GM12875 (cell line): Measurements from ENCODE around the gene PCOLCE2.
"Not testable (repeated sequence)": the region's sequence is repeated elsewhere in the genome, so short reads cannot be mapped to it uniquely, and the experiment has no call there.

Experiments used
- H3K4me3 ChIP-seq: one replicate; pipeline ENCODE4 v1.5.1; 2011; ENCODE audit warnings: low read depth, low read length, control low read depth
- CTCF ChIP-seq: IDR thresholded peaks from 2 replicates; pipeline ENCODE4 v1.5.1; 2011; ENCODE audit warnings: low read depth, mild to moderate bottlenecking, control low read depth, inconsistent platforms, low read length, moderate library complexity, borderline replicate concordance; ENCODE audit not compliant: insufficient read depth

Gene PCOLCE2

GRCh38 chr3:142881445-142882224 is 7.2 kb downstream of the PCOLCE2 start:
- H3K4me3 ChIP-seq, result no peak overlapping the region
- TF ChIP-seq CTCF, result no peak

- H3K4me3 ChIP-seq, result no peak overlapping the region
- TF ChIP-seq CTCF, result no peak
Observed at GRCh38 chr3:142878649-142879300, 10.1 kb downstream of the PCOLCE2 start.

- no peak overlapping the region for H3K4me3 ChIP-seq
- TF ChIP-seq CTCF, result no peak
Observed at GRCh38 chr3:142876417-142876816, 12.5 kb downstream of the PCOLCE2 start.

GRCh38 chr3:142875583-142876207 is 13.2 kb downstream of the PCOLCE2 start:
- no peak for TF ChIP-seq CTCF
- no peak overlapping the region for H3K4me3 ChIP-seq

DNA sequence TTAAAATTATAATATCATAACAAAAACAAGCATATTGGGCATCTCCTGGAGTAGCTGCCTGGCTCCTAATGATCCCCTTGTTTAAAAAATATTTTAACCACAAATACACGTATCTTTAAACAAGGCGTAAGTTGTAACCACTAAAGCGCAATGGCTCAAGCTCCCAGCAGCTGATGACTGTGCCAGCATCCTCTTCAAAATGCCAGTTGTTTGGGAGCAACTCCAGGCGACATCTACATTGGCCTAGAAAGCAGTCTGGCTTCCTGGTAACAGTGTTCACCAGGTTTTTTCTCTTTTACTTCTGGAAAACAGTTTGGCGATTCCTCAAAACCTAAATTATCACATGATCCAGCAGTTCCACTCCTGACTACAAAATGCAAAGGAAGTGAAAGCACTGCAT is 13.8 kb downstream of the PCOLCE2 start:
- no peak overlapping the region for H3K4me3 ChIP-seq
- no peak for TF ChIP-seq CTCF

GRCh38 chr3:142868382-142868781 is 20.5 kb downstream of the PCOLCE2 start:
- not testable (repeated sequence) for H3K4me3 ChIP-seq

DNA sequence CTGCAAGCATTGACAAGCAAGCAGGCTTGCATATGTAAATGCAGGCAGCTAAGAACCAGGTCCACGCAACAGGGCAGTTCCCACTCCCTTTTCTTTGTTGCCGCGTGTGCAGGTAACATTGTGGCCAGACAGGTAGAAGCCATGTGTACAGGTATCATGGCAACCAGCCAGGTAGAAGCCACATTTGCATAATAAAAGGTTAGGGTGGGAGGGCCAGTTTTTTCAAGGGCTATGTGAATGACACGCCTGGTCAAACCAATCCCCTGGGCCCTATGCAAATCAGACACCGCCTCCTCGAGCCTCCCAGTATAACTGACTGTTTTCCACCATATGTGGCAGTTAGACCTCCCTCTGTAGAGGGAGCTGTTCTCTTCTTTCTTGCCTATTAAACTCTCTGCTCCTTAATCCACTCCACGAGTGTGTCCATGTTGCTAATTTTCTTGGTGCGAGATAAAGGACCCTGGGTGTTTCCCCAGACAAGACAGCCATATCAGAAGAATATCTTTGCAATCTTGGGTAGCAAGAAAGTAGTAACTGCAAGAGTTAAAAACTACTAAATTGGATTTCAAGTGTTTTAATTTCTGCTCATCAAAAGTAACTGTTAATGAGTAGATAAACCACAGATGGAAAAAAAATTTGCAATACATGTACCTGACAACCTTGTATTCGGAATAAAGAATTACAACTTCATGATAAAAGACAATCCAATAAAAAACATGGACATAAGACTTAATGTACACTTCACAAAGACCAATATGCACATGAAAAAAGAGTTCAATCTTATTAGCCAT is 21.8 kb downstream of the PCOLCE2 start:
- no peak for TF ChIP-seq CTCF
- no peak overlapping the region for H3K4me3 ChIP-seq
